Breast epithelium (tissue), 4 donors: ENCODE results near the gene HOMER1. TPM values are rescaled to one million over a fixed set of nuclear protein-coding genes. Genes with fewer than 3 reads are reported as not detected.

ENCODE experiments used
- DNase-seq, 2 donors: peaks; one replicate each; pipeline ENCODE4 v3.0.0-alpha.2; 2019; ENCODE audit warnings: low spot score in 2 of 2
- H3K27ac ChIP-seq, 2 donors: fragments of 200-600 bp; sonication (generic) in 1 of 2; one replicate each; pipeline ENCODE4 v1.5.1; 2016 to 2019; ENCODE audit warnings: mild to moderate bottlenecking in 1 of 2
- H3K27me3 ChIP-seq, 2 donors: fragments of 200-600 bp; sonication (generic) in 1 of 2; one replicate each; pipeline versions ENCODE4 v1.5.1 to v1.6.0; 2017 to 2019; ENCODE audit warnings: control low read depth in 1 of 2, mild to moderate bottlenecking in 1 of 2
- H3K36me3 ChIP-seq: fragments of 200-600 bp; one replicate; pipeline ENCODE4 v1.5.1; 2019
- H3K4me1 ChIP-seq, 2 donors: fragments of 200-600 bp; sonication (generic); one replicate each; pipeline ENCODE4 v1.5.1; 2016 to 2019; ENCODE audit warnings: control low read depth in 1 of 2
- H3K4me3 ChIP-seq, 3 donors: fragments of 200-600 bp; sonication (generic); 1 replicate in 2 of 3; 2 replicates in 1 of 3; pipeline ENCODE4 v1.5.1; 2016 to 2019; ENCODE audit warnings: mild to moderate bottlenecking in 3 of 3, moderate library complexity in 2 of 3
- H3K9me3 ChIP-seq, 2 donors: fragments of 200-600 bp; sonication (generic) in 1 of 2; one replicate each; pipeline ENCODE4 v1.5.1; 2016 to 2019; ENCODE audit warnings: control low read depth in 1 of 2
- POLR2A ChIP-seq: fragments of 450-650 bp; IDR thresholded peaks from one replicate; pipeline ENCODE4 v1.6.1; 2016; ENCODE audit warnings: antibody characterized with exemption, mild to moderate bottlenecking, moderate library complexity
- POLR2AphosphoS5 ChIP-seq, 3 donors: sonication (generic); formaldehyde crosslinking; IDR thresholded peaks; one replicate each; pipeline ENCODE4 v1.6.1; 2017; ENCODE audit warnings: antibody characterized with exemption in 3 of 3
- intact Hi-C: fragments of 100-400 bp; cut with DNase I; formaldehyde crosslinking; loops from one replicate; pipeline ENCODE4 v1.15.1; 2023; ENCODE audit warnings: low total_unique reads
- total RNA-seq, 3 donors: library from RNA; depleted of rRNA; stranded (reverse); fragments of >200 nt; gene quantifications; one replicate each; pipeline ENCODE4 v1.1.0, GENCODE V29; 2016
- TF ChIP-seq, protein P1 (sequence below), 3 donors: fragments of 450-650 bp; IDR thresholded peaks; one replicate each; pipeline ENCODE4 v1.5.1; 2016 to 2017; ENCODE audit warnings: antibody characterized with exemption in 3 of 3, mild to moderate bottlenecking in 3 of 3, moderate library complexity in 3 of 3

The HOMER1 gene
- total RNA-seq, 3 donors from 2014 or later = 3.2 to 26.2 (median 18.7) TPM

- Histone ChIP-seq H3K4me1 (no peaks in the 10 kb centered on the region), H3K9me3 (peaks cover 0 to 10% of the 10 kb centered on the region in 2 donors), H3K4me3 (no peak overlapping the region), H3K27ac (no peak overlapping the region), H3K36me3 (no peaks in the 10 kb centered on the region), H3K27me3 (no peaks in the 10 kb centered on the region)
- TF ChIP-seq POLR2AphosphoS5 (IDR thresholded peaks at IDR 0.05) = no peak
- TF ChIP-seq, protein P1, sequence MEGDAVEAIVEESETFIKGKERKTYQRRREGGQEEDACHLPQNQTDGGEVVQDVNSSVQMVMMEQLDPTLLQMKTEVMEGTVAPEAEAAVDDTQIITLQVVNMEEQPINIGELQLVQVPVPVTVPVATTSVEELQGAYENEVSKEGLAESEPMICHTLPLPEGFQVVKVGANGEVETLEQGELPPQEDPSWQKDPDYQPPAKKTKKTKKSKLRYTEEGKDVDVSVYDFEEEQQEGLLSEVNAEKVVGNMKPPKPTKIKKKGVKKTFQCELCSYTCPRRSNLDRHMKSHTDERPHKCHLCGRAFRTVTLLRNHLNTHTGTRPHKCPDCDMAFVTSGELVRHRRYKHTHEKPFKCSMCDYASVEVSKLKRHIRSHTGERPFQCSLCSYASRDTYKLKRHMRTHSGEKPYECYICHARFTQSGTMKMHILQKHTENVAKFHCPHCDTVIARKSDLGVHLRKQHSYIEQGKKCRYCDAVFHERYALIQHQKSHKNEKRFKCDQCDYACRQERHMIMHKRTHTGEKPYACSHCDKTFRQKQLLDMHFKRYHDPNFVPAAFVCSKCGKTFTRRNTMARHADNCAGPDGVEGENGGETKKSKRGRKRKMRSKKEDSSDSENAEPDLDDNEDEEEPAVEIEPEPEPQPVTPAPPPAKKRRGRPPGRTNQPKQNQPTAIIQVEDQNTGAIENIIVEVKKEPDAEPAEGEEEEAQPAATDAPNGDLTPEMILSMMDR (IDR thresholded peaks at IDR 0.05) = no peak
- TF ChIP-seq POLR2A = no peak
- intact Hi-C loops = no loop called here
- DNase-seq = no peak
Observed at GRCh38 chr5:79529110-79529509, 15.2 kb upstream of the HOMER1 start.

DNA sequence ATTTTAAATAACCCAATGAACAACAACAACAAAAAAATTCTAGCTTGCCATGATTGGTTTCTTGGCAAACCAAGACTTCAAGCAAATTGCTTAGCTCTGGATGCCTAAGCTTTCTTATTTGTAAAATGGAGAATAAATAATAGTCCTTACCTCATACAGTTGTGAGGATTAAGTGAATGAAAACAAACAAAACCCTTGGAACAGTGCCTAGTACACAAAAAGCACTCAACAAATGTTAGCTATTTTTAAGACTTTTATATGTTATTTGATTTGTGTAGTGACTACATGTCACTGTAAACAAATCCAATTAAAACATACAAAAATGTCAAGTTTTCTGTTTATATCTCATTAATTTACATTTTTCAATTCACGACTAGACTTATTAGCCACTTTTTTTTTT, 13.5 kb upstream of the HOMER1 start:
- Histone ChIP-seq H3K9me3 (peaks cover 0 to 10% of the 10 kb centered on the region in 2 donors), H3K4me3 (no peak overlapping the region), H3K27ac (no peak overlapping the region), H3K36me3 (no peaks in the 10 kb centered on the region), H3K4me1 (no peaks in the 10 kb centered on the region), H3K27me3 (no peaks in the 10 kb centered on the region)
- intact Hi-C loops = no loop called here
- no peak for DNase-seq
- no peak for TF ChIP-seq POLR2AphosphoS5 (IDR thresholded peaks at IDR 0.05)
- TF ChIP-seq POLR2A = no peak
- TF ChIP-seq, protein P1 (IDR thresholded peaks at IDR 0.05) = no peak

DNA sequence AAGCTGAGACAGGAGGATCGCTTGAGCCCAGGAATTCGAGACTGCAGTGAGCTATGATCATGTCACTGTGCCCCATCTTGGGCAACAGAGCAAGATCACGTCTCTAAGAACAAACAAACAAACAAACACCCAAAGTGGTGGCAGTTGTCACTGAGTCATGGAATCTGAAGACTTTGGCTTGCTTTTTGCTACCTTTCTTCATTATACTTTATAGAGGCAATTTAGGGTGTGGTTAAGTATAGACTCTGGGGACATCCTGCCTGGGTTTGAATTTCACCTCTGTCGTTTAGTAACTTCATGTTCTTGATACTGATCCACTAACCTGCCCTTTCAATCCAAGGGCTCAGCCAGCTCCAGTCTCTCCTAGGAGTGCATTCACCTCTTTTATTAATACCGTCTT, 13.0 kb upstream of the HOMER1 start:
- TF ChIP-seq, protein P1 (IDR thresholded peaks at IDR 0.05) = no peak
- no peak for TF ChIP-seq POLR2AphosphoS5 (IDR thresholded peaks at IDR 0.05)
- no peak for TF ChIP-seq POLR2A
- no peak for DNase-seq
- H3K27me3 ChIP-seq = no peaks in the 10 kb centered on the region
- no peak overlapping the region for H3K27ac ChIP-seq
- intact Hi-C loops = no loop called here
- peaks cover 0 to 10% of the 10 kb centered on the region in 2 donors for H3K9me3 ChIP-seq
- no peaks in the 10 kb centered on the region for H3K36me3 ChIP-seq
- H3K4me1 ChIP-seq = no peaks in the 10 kb centered on the region
- H3K4me3 ChIP-seq = no peak overlapping the region

- no peaks in the 10 kb centered on the region for H3K4me1 ChIP-seq
- no peak for DNase-seq
- no peaks in the 10 kb centered on the region for H3K27me3 ChIP-seq
- no peak overlapping the region for H3K4me3 ChIP-seq
- no peaks in the 10 kb centered on the region for H3K36me3 ChIP-seq
- TF ChIP-seq POLR2A = no peak
- TF ChIP-seq, protein P1 (IDR thresholded peaks at IDR 0.05) = no peak
- TF ChIP-seq POLR2AphosphoS5 (IDR thresholded peaks at IDR 0.05) = no peak
- H3K9me3 ChIP-seq = peaks cover 0 to 10% of the 10 kb centered on the region in 2 donors
- no peak overlapping the region for H3K27ac ChIP-seq
- intact Hi-C loops = no loop called here
Observed at GRCh38 chr5:79526493-79526892, 12.6 kb upstream of the HOMER1 start.

DNA sequence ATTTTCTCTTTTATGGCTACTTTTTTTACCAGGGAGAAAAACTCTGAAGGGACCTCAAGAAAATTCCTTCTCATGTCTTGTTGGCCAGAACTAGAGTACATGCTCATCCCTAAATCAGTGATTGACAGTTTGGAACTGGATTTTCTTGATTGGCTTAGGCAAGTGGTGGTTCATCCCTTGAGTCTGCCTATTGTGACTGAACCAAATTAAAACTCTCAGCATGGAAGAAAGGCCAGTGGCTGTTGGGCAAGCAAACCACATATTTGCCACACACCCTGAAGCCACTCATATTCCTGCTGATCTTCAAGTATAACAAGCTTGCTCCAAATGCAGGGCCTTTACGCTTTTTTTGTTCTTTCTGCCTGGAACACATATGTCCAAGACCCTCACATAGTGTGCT, 7.2 kb upstream of the HOMER1 start:
- no peak for TF ChIP-seq POLR2A
- no peak for TF ChIP-seq POLR2AphosphoS5 (IDR thresholded peaks at IDR 0.05)
- TF ChIP-seq, protein P1 (IDR thresholded peaks at IDR 0.05) = no peak
- intact Hi-C loops = no loop called here
- Histone ChIP-seq H3K4me3 (no peak overlapping the region), H3K27ac (no peak overlapping the region), H3K9me3 (peaks cover 0 to 10% of the 10 kb centered on the region in 2 donors), H3K27me3 (no peaks in the 10 kb centered on the region), H3K36me3 (no peaks in the 10 kb centered on the region), H3K4me1 (no peaks in the 10 kb centered on the region)
- DNase-seq = no peak
